ENCODE measurements around the gene NBEA.

The NBEA gene

GRCh38 chr13:35190241-35190640 lies 248.2 kb downstream of the NBEA start:
- ChIA-PET CTCF (interaction anchor here (0.7 kb wide), 1 partner anchor 533 kb away, joined by 3 read pairs; no protein-coding TSS in a partner anchor), POLR2A (no interaction called here)
- TF ChIP-seq ZNF785 (tag by site-specific recombination; IDR thresholded peaks at IDR 0.05) (no peak), ZNF350 (tag by site-specific recombination; IDR thresholded peaks at IDR 0.05) (no peak), SP2 (tag by site-specific recombination; IDR thresholded peaks at IDR 0.05) (no peak), ZBTB21 (tag by site-specific recombination; IDR thresholded peaks at IDR 0.05) (no peak), HOXC10 (CRISPR knock-in tag; IDR thresholded peaks at IDR 0.05) (no peak), ZNF473 (tag by site-specific recombination; IDR thresholded peaks at IDR 0.05) (no peak), ZNF843 (tag by site-specific recombination; IDR thresholded peaks at IDR 0.05) (no peak)
- no peak overlapping the region for H3K27ac ChIP-seq (ENCODE audit: extremely low read depth, low read depth, low read length)
- no peak overlapping the region for H3K4me3 ChIP-seq (ENCODE audit: low read depth, low read length)
- no peaks in the 10 kb centered on the region for H3K9me3 ChIP-seq (ENCODE audit: control insufficient read depth, insufficient read depth, low read depth, low read length)
- H3K4me1 ChIP-seq (ENCODE audit: control insufficient read depth, insufficient read depth, low read length), result no peaks in the 10 kb centered on the region
- H3K36me3 ChIP-seq (ENCODE audit: control insufficient read depth in 2 of 2, insufficient read depth in 1 of 2, low read length in 2 of 2), result no peaks in the 10 kb centered on the region

- no peak overlapping the region for H3K27ac ChIP-seq (ENCODE audit: extremely low read depth, low read depth, low read length)
- ChIA-PET POLR2A (no interaction called here), CTCF (no interaction called here)
- H3K4me3 ChIP-seq (ENCODE audit: low read depth, low read length), result no peak overlapping the region
- H3K4me1 ChIP-seq (ENCODE audit: control insufficient read depth, insufficient read depth, low read length), result no peaks in the 10 kb centered on the region
- TF ChIP-seq ZBTB44 (tag by site-specific recombination; IDR thresholded peaks at IDR 0.05), result no peak
- no peak for TF ChIP-seq YY1 (tag by site-specific recombination; IDR thresholded peaks at IDR 0.05)
- TF ChIP-seq ZFP41 (tag by site-specific recombination; IDR thresholded peaks at IDR 0.05; ENCODE audit: borderline replicate concordance), result no peak
- TF ChIP-seq ZNF558 (tag by site-specific recombination; IDR thresholded peaks at IDR 0.05), result no peak
- TF ChIP-seq ZNF335 (tag by site-specific recombination; conservative IDR thresholded peaks at IDR 0.05), result no peak
- no peak for TF ChIP-seq ZXDB (tag by site-specific recombination; IDR thresholded peaks at IDR 0.05)
- TF ChIP-seq ZNF138 (tag by site-specific recombination; IDR thresholded peaks at IDR 0.05; ENCODE audit: borderline replicate concordance), result no peak
- TF ChIP-seq SALL2 (tag by site-specific recombination; IDR thresholded peaks at IDR 0.05; ENCODE audit: borderline replicate concordance), result no peak
- no peak for TF ChIP-seq MYNN (tag by site-specific recombination; IDR thresholded peaks at IDR 0.05; ENCODE audit: borderline replicate concordance)
- TF ChIP-seq TRIM28 (IDR thresholded peaks at IDR 0.05; ENCODE audit: borderline replicate concordance, low read length), result no peak
- TF ChIP-seq ZNF791 (tag by site-specific recombination; IDR thresholded peaks at IDR 0.05), result no peak
- TF ChIP-seq ZNF394 (tag by site-specific recombination; IDR thresholded peaks at IDR 0.05; ENCODE audit: borderline replicate concordance), result no peak
- no peak for TF ChIP-seq TSHZ1 (tag by site-specific recombination; IDR thresholded peaks at IDR 0.05; ENCODE audit: borderline replicate concordance)
- TF ChIP-seq ZNF155 (tag by site-specific recombination; IDR thresholded peaks at IDR 0.05), result no peak
- TF ChIP-seq ZSCAN18 (tag by site-specific recombination; IDR thresholded peaks at IDR 0.05), result no peak
- TF ChIP-seq ZNF280C (tag by site-specific recombination; IDR thresholded peaks at IDR 0.05), result no peak
- no peak for TF ChIP-seq ZNF350 (tag by site-specific recombination; IDR thresholded peaks at IDR 0.05)
- peaks cover 0 to 4% of the 10 kb centered on the region in 2 experiments; a peak in 2 of 3 replicates for H3K36me3 ChIP-seq (ENCODE audit: control insufficient read depth in 2 of 2, insufficient read depth in 1 of 2, low read length in 2 of 2)
- H3K9me3 ChIP-seq (ENCODE audit: control insufficient read depth, insufficient read depth, low read depth, low read length), result no peaks in the 10 kb centered on the region
Measured at GRCh38 chr13:35191883-35192282, 249.8 kb downstream of the NBEA start.
